GM23338 (cell line): ENCODE results near the gene EXOC6. TPM values are rescaled to one million over a fixed set of nuclear protein-coding genes. Genes with fewer than 3 reads are reported as not detected.

Source experiments
- ATAC-seq: fragments of 200-7000 bp; cut with Tn5 transposase; 3 replicates; pipeline ENCODE4 v1.9.1; 2020
- DNase-seq: peaks from one replicate; pipeline ENCODE4 v3.0.0-alpha.2; 2015; ENCODE audit warnings: low spot score
- H2AFZ ChIP-seq: fragments of 200-600 bp; sonication (generic); 2 replicates; pipeline ENCODE4 v1.8.0; 2016; ENCODE audit warnings: antibody characterized with exemption, mild to moderate bottlenecking, moderate library complexity
- H3F3A ChIP-seq: fragments of 200-600 bp; sonication (generic); replicated peaks from 2 replicates; pipeline ENCODE4 v1.8.0; 2017; ENCODE audit warnings: antibody characterized with exemption, mixed run types, low read depth
- H3K27ac ChIP-seq: fragments of 200-600 bp; sonication (generic); 2 replicates; pipeline ENCODE4 v1.6.1; 2016; ENCODE audit warnings: low read depth
- H3K27me3 ChIP-seq: fragments of 200-600 bp; sonication (generic); 2 replicates; pipeline ENCODE4 v1.8.0; 2016; ENCODE audit warnings: mild to moderate bottlenecking, mixed run types, moderate library complexity; ENCODE audit not compliant: insufficient read depth
- H3K36me3 ChIP-seq: fragments of 200-600 bp; sonication (generic); 2 replicates; pipeline ENCODE4 v1.8.0; 2016; ENCODE audit warnings: mild to moderate bottlenecking; ENCODE audit not compliant: insufficient read depth
- H3K4me1 ChIP-seq: fragments of 200-600 bp; sonication (generic); 2 replicates; pipeline ENCODE4 v1.8.0; 2016; ENCODE audit warnings: mild to moderate bottlenecking, moderate library complexity; ENCODE audit not compliant: insufficient read depth
- H3K4me2 ChIP-seq: fragments of 200-600 bp; sonication (generic); 2 replicates; pipeline ENCODE4 v1.7.1; 2017; ENCODE audit warnings: mixed run types
- H3K4me3 ChIP-seq: fragments of 200-600 bp; sonication (generic); 2 replicates; pipeline ENCODE4 v1.6.1; 2016; ENCODE audit warnings: mixed run types
- H3K79me2 ChIP-seq: fragments of 200-600 bp; sonication (generic); replicated peaks from 2 replicates; pipeline ENCODE4 v1.8.0; 2017; ENCODE audit warnings: mild to moderate bottlenecking; ENCODE audit not compliant: insufficient read depth
- H3K9me2 ChIP-seq: fragments of 200-600 bp; sonication (generic); 2 replicates; pipeline ENCODE4 v1.8.0; 2017; ENCODE audit not compliant: insufficient read depth
- H4K20me1 ChIP-seq: fragments of 200-600 bp; sonication (generic); replicated peaks from 2 replicates; pipeline ENCODE4 v1.8.0; 2017; ENCODE audit warnings: mild to moderate bottlenecking; ENCODE audit not compliant: insufficient read depth
- H3K27ac Mint-ChIP-seq: 2 replicates; pipeline ENCODE4 v1.8.0; 2020; ENCODE audit warnings: inconsistent platforms, mild to moderate bottlenecking, moderate library complexity, mixed read lengths
- H3K27me3 Mint-ChIP-seq: 3 replicates; pipeline ENCODE4 v1.8.0; 2022; ENCODE audit warnings: low read depth, mild to moderate bottlenecking, moderate library complexity, mixed read lengths, inconsistent platforms; ENCODE audit not compliant: insufficient read depth, poor library complexity
- H3K36me3 Mint-ChIP-seq: 3 replicates; pipeline ENCODE4 v1.8.0; 2021; ENCODE audit warnings: low read depth, mild to moderate bottlenecking, inconsistent platforms, moderate library complexity, mixed read lengths
- H3K4me1 Mint-ChIP-seq: 3 replicates; pipeline ENCODE4 v1.8.0; 2020; ENCODE audit warnings: mild to moderate bottlenecking, inconsistent platforms, mixed read lengths
- H3K4me3 Mint-ChIP-seq: 3 replicates; pipeline ENCODE4 v1.8.0; 2021; ENCODE audit warnings: moderate library complexity, mild to moderate bottlenecking, inconsistent platforms, mixed read lengths
- H3K9me3 Mint-ChIP-seq: 3 replicates; pipeline ENCODE4 v1.8.0; 2020; ENCODE audit warnings: moderate library complexity, mild to moderate bottlenecking, inconsistent platforms, mixed read lengths
- CTCF ChIP-seq, 2 experiments: fragments of 200-600 bp in 1 of 2; sonication (generic) in 1 of 2; conservative IDR thresholded peaks; 2 replicates each; pipeline versions ENCODE4 v1.5.1 to v1.6.1; 2016 to 2017; ENCODE audit warnings: antibody characterized with exemption in 2 of 2, low read depth in 2 of 2, mild to moderate bottlenecking in 2 of 2, moderate library complexity in 1 of 2
- ETS1 ChIP-seq: IDR thresholded peaks from 2 replicates; pipeline ENCODE4 v1.6.1; 2016; ENCODE audit warnings: antibody characterized with exemption
- EZH2phosphoT487 ChIP-seq: fragments of 200-600 bp; sonication (generic); IDR thresholded peaks from one replicate; pipeline ENCODE4 v1.8.1; 2018; ENCODE audit warnings: antibody characterized with exemption; ENCODE audit not compliant: unreplicated experiment
- JUNB ChIP-seq: IDR thresholded peaks from one replicate; pipeline ENCODE4 v1.6.1; 2016; ENCODE audit warnings: antibody characterized with exemption; ENCODE audit not compliant: unreplicated experiment
- POLR2AphosphoS5 ChIP-seq: IDR thresholded peaks from 2 replicates; pipeline ENCODE4 v1.6.1; 2016; ENCODE audit warnings: antibody characterized with exemption, low read depth
- REST ChIP-seq: IDR thresholded peaks from one replicate; pipeline ENCODE4 v1.6.1; 2018; ENCODE audit warnings: antibody characterized with exemption; ENCODE audit not compliant: unreplicated experiment
- STAT1 ChIP-seq: IDR thresholded peaks from one replicate; pipeline ENCODE4 v1.6.1; 2016; ENCODE audit warnings: antibody characterized with exemption; ENCODE audit not compliant: unreplicated experiment
- ZNF114 ChIP-seq: fragments of 250-450 bp; sonication (Bioruptor Pico); IDR thresholded peaks from 2 replicates; pipeline ENCODE4 v1.5.0; 2020; ENCODE audit warnings: mild to moderate bottlenecking, moderate library complexity
- ZNF462 ChIP-seq: fragments of 250-450 bp; sonication (Bioruptor Pico); IDR thresholded peaks from 2 replicates; pipeline ENCODE4 v1.5.0; 2020; ENCODE audit warnings: mild to moderate bottlenecking, moderate library complexity
- polyA plus RNA-seq: library from polyadenylated mRNA; unstranded; fragments of >200 nt; fragmentation: Nextera tagmentation; extraction: Ambion mirVana; gene quantifications from 2 replicates; pipeline ENCODE4 v1.2.1, GENCODE V29; 2016
- total RNA-seq: library from RNA; depleted of rRNA; stranded (reverse); fragments of >200 nt; shearing (Covaris generic); gene quantifications from 2 replicates; pipeline ENCODE4 v1.2.3, GENCODE V29; 2014

Gene EXOC6
- total and polyA plus RNA-seq, 2 experiments from 2014 or later: 5.0 to 6.0 TPM

- Histone ChIP-seq H3F3A (no peaks in the 10 kb centered on the region), H3K4me3 (no peak overlapping the region), H3K27me3 (no peaks in the 10 kb centered on the region), H2AFZ (no peak overlapping the region), H4K20me1 (no peaks in the 10 kb centered on the region), H3K27ac (no peak overlapping the region), H3K4me1 (peaks cover 25% of the 10 kb centered on the region), H3K9me2 (no peaks in the 10 kb centered on the region), H3K4me2 (peak overlapping the region; percentile 10; the same call in 1 of the 2 replicates), H3K36me3 (no peaks in the 10 kb centered on the region), H3K79me2 (no peaks in the 10 kb centered on the region)
- TF ChIP-seq ZNF462 (no peak), JUNB (no peak), CTCF (conservative IDR thresholded peaks at IDR 0.05; ENCODE audit: low read depth in 2 of 2) (no peak), STAT1 (no peak), ZNF114 (CRISPR knock-in tag) (no peak), REST (no peak), ETS1 (no peak), POLR2AphosphoS5 (no peak), EZH2phosphoT487 (no peak)
- Mint-ChIP-seq H3K27ac (no peak overlapping the region; the same call in none of the 2 replicates), H3K36me3 (peaks cover 4% of the 10 kb centered on the region; the same call in 2 of the 3 replicates), H3K4me1 (peaks cover 27% of the 10 kb centered on the region), H3K9me3 (no peaks in the 10 kb centered on the region), H3K4me3 (no peak overlapping the region), H3K27me3 (no peaks in the 10 kb centered on the region)
- DNase-seq (no peak), ATAC-seq (peak; percentile 52)
These were observed 183.9 kb downstream of the EXOC6 start for GRCh38 chr10:93032105-93032808.
